ENCODE measurements around the gene TMEM47.

TMEM47 gene

DNA sequence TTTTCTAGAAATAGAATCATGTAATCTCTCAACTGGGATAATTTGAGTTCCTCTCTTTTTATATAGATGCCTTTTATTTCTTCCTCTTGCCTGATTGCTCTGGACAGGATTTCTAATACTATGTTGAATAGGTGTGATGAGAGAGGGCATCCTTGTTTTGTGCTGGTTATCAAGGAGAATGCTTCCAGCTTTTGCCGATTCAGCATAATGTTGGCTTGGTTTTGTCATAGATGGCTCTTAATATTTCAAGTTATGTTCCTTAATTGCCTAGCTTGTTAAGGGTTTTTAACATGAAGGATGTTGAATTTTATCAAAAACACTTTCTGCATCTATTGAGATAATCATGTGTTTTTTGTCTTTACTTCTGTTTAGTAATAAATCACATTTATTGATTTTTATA is 58.7 kb downstream of the TMEM47 start:
- TF ChIP-seq, protein P1, sequence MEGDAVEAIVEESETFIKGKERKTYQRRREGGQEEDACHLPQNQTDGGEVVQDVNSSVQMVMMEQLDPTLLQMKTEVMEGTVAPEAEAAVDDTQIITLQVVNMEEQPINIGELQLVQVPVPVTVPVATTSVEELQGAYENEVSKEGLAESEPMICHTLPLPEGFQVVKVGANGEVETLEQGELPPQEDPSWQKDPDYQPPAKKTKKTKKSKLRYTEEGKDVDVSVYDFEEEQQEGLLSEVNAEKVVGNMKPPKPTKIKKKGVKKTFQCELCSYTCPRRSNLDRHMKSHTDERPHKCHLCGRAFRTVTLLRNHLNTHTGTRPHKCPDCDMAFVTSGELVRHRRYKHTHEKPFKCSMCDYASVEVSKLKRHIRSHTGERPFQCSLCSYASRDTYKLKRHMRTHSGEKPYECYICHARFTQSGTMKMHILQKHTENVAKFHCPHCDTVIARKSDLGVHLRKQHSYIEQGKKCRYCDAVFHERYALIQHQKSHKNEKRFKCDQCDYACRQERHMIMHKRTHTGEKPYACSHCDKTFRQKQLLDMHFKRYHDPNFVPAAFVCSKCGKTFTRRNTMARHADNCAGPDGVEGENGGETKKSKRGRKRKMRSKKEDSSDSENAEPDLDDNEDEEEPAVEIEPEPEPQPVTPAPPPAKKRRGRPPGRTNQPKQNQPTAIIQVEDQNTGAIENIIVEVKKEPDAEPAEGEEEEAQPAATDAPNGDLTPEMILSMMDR (IDR thresholded peaks at IDR 0.05; ENCODE audit: borderline replicate concordance, control extremely low read depth, extremely low read depth, insufficient read depth, missing control alignments), result no peak
- DNase-seq (ENCODE audit: low spot score), result no peak
- in situ Hi-C loops (cut with MboI; ENCODE audit: low sequenced_read_pairs, unreplicated experiment), result no loop called here

DNA sequence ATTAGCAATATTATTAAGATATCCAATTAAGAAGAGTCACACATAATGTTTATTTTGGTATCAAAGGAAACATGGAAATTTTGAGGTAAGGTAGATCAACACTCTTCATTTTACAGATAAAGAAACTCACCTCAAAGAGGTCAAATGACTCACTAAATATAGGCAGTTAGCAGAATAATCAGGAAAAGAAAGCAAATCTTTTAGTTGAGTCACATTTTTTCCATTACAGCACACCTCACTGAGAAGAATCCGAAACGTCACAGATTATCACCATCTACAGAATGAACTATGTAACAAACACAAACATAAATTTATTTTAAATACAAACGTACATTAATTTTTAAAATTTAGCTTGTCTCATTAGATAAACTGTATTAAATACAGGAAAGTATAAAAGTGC is 70.1 kb downstream of the TMEM47 start:
- no peak for DNase-seq (ENCODE audit: low spot score)
- TF ChIP-seq, protein P1 (IDR thresholded peaks at IDR 0.05; ENCODE audit: borderline replicate concordance, control extremely low read depth, extremely low read depth, insufficient read depth, missing control alignments), result no peak
- in situ Hi-C loops (cut with MboI; ENCODE audit: low sequenced_read_pairs, unreplicated experiment), result no loop called here

DNA sequence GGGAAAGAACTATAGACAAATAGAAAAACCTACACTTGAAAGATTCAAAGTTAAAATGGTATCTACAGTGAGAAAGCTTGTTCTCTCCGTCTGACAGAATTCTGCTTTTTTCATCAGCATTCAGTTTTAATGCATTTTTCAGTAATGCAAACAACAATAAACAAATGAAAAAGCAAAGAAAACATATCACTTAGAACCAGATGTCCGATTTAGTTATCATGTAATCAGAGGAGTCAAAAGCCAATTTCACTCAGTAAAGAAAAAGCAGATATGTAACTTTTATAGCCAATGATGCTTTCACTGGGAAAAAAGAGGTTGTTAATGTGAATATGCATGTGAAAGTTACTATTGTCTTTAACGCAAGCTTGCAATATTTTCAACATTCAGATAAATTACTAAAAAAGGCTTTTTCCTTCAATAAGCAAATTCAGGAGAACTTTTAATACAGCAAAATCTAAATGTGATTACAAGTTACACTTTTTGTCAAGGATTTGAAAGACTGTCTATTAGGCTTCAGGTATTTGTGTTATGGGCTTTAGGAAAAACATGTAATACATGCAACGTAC is 70.7 kb downstream of the TMEM47 start:
- in situ Hi-C loops (cut with MboI; ENCODE audit: low sequenced_read_pairs, unreplicated experiment), result no loop called here
- TF ChIP-seq, protein P1 (IDR thresholded peaks at IDR 0.05; ENCODE audit: borderline replicate concordance, control extremely low read depth, extremely low read depth, insufficient read depth, missing control alignments), result no peak
- DNase-seq (ENCODE audit: low spot score), result no peak

DNA sequence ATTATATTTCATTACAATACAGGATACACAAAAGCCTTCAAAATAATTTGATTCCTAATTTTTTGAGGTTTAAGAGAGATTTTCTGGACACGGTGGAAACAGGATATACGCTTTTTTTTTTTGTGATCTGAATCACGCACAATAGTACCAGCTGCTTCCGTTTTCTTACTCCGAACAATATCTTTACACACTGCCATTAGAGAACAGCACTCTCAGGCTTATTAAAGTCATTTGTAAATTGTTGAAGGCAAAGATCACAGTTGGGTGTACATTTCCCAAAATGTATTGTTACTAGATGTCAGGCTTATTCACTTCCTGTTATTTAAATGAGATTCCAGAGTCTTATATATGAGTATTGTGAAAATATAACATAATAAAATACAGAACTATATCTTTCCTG is 71.5 kb downstream of the TMEM47 start:
- TF ChIP-seq, protein P1 (IDR thresholded peaks at IDR 0.05; ENCODE audit: borderline replicate concordance, control extremely low read depth, extremely low read depth, insufficient read depth, missing control alignments), result no peak
- no peak for DNase-seq (ENCODE audit: low spot score)
- in situ Hi-C loops (cut with MboI; ENCODE audit: low sequenced_read_pairs, unreplicated experiment), result no loop called here

DNA sequence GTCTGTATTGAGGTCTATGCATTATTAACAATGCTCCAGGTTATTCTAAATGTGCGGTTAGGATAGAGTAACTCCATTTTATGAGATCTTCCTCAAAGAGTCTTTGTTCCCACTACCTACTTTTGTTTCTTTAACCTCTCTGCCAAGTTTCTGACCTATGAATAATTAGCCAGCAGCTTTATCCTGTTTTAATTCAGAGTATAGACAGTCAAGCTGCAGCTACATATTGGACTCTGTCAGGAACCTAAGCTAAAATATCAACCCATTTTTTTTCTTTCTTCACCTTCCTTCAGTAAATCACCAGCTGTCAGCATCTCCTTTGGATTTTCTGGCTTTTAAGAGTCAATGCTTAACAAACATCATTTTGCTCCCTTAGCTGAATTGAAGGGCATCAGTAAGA is 72.3 kb downstream of the TMEM47 start:
- in situ Hi-C loops (cut with MboI; ENCODE audit: low sequenced_read_pairs, unreplicated experiment), result no loop called here
- no peak for DNase-seq (ENCODE audit: low spot score)
- TF ChIP-seq, protein P1 (IDR thresholded peaks at IDR 0.05; ENCODE audit: borderline replicate concordance, control extremely low read depth, extremely low read depth, insufficient read depth, missing control alignments), result no peak

DNA sequence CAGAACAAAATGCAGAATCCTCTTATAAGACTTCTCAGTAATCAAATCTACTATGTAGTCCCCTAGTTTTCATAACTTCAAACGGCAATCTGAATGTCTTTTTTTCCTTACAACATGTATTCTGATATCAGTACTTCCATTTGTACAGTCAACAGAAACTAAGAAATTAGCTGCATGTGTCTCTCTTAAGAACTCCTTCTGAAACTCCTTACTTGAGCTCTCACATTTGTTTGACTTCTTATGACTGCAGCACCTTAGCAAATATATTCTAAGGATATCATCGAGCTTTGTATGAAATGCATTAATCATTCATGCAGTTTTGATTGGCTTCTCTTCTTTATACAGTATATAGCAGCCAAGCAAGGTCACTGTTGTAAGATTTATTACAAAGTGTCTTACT is 77.0 kb downstream of the TMEM47 start:
- TF ChIP-seq, protein P1 (IDR thresholded peaks at IDR 0.05; ENCODE audit: borderline replicate concordance, control extremely low read depth, extremely low read depth, insufficient read depth, missing control alignments), result no peak
- DNase-seq (ENCODE audit: low spot score), result no peak
- in situ Hi-C loops (cut with MboI; ENCODE audit: low sequenced_read_pairs, unreplicated experiment), result no loop called here
